RWPE1 (cell line): ENCODE results near the gene RBBP8NL.
"Not testable (repeated sequence)": the region's sequence is repeated elsewhere in the genome, so short reads cannot be mapped to it uniquely, and the experiment has no call there.

ENCODE experiments used
- CTCF ChIA-PET: fragments of 350-600 bp; sonication (Branson Sonifier 250); formaldehyde crosslinking; extraction: SDS; loops from one replicate; lab custom pipeline; 2021; lab: Yijun Ruan, JAX
- POLR2A ChIA-PET: fragments of 400-600 bp; formaldehyde crosslinking; extraction: SDS; loops from one replicate; lab custom pipeline; 2020; ENCODE audit warnings: antibody characterized with exemption; ENCODE audit not compliant: low non-redundant PET; lab: Yijun Ruan, JAX
- DNase-seq: peaks from one replicate; pipeline ENCODE4 v3.0.0; 2012; ENCODE audit warnings: low spot score
- H3K27ac ChIP-seq: fragments of 450-650 bp; 2 replicates; pipeline ENCODE4 v1.5.1; 2017
- CTCF ChIP-seq: fragments of 450-650 bp; conservative IDR thresholded peaks from 2 replicates; pipeline ENCODE4 v1.5.1; 2017; ENCODE audit warnings: low read depth, mild to moderate bottlenecking

Gene RBBP8NL

GRCh38 chr20:62376112-62377063 lies 51.0 kb downstream of the RBBP8NL start:
- peak; percentile 80 for TF ChIP-seq CTCF
- H3K27ac ChIP-seq: peak overlapping the region; percentile 100
- POLR2A ChIA-PET: interaction anchor here (1.1 to 5.1 kb wide), 4 partner anchors 10 to 26 kb away, joined by 3 to 67 read pairs (median 7); partner anchors contain the start of genes LAMA5 and RPS21
- no peak for DNase-seq
- CTCF ChIA-PET: interaction anchor here (0.6 to 2.4 kb wide), 11 partner anchors 11 to 429 kb away, joined by 3 to 11 read pairs (median 4); partner anchors contain the start of gene ADRM1

- TF ChIP-seq CTCF: no peak
- POLR2A ChIA-PET: interaction anchor here (0.6 to 5.1 kb wide), 3 partner anchors 8 to 207 kb away, joined by 3 to 67 read pairs (median 16); partner anchors contain the start of gene LAMA5
- H3K27ac ChIP-seq: peak overlapping the region; percentile 100
- CTCF ChIA-PET: interaction anchor here (0.6 to 1.2 kb wide), 3 partner anchors 8 to 22 kb away, joined by 3 to 4 read pairs (median 4); no protein-coding TSS in a partner anchor
- DNase-seq: no peak
These were observed 52.8 kb downstream of the RBBP8NL start for GRCh38 chr20:62374331-62375152.

GRCh38 chr20:62373631-62374179 lies 53.6 kb downstream of the RBBP8NL start:
- POLR2A ChIA-PET: not testable (repeated sequence)
- peak overlapping the region; percentile 100 for H3K27ac ChIP-seq

GRCh38 chr20:62372042-62372993 lies 55.0 kb downstream of the RBBP8NL start:
- no peak for DNase-seq
- TF ChIP-seq CTCF: no peak
- ChIA-PET POLR2A (interaction anchor here (0.7 to 1.3 kb wide), 3 partner anchors 9 to 66 kb away, joined by 3 to 4 read pairs (median 3); no protein-coding TSS in a partner anchor), CTCF (interaction anchor here (0.6 to 1.9 kb wide), 4 partner anchors 10 to 70 kb away, joined by 3 to 7 read pairs (median 4); partner anchors contain the start of gene ADRM1)
- H3K27ac ChIP-seq: peak overlapping the region; percentile 100

More at GRCh38 chr20:62373631-62374179, 53.6 kb downstream of the RBBP8NL start:
- DNase-seq: not testable (repeated sequence)
- CTCF ChIA-PET: interaction anchor here (0.6 to 0.9 kb wide), 2 partner anchors 9 to 23 kb away, joined by 3 to 4 read pairs; no protein-coding TSS in a partner anchor

- CTCF ChIA-PET: interaction anchor here (1.2 to 11.3 kb wide), 3 partner anchors 11 to 69 kb away, joined by 3 to 173 read pairs (median 7); partner anchors contain the start of gene ADRM1
- no peak for DNase-seq
- no peak for TF ChIP-seq CTCF
- H3K27ac ChIP-seq: peak overlapping the region; percentile 100
- POLR2A ChIA-PET: interaction anchor here (1.0 to 1.4 kb wide), 3 partner anchors 14 to 66 kb away, joined by 3 to 5 read pairs (median 3); no protein-coding TSS in a partner anchor
These were observed 55.7 kb downstream of the RBBP8NL start for GRCh38 chr20:62371588-62372041.
